CD14-positive monocyte (primary cell): ENCODE results near the gene SCGB3A1. TPM values are rescaled to one million over a fixed set of nuclear protein-coding genes. Genes with fewer than 3 reads are reported as not detected.
A peak's percentile ranks its signal among the peaks of the same experiment; 100 is the strongest.

ENCODE experiments used
- DNase-seq, 3 donors: peaks; one replicate each; pipeline ENCODE4 v3.0.0-alpha.2; 2011 to 2022
- H2AFZ ChIP-seq: 2 replicates; pipeline ENCODE4 v1.6.0; 2012; ENCODE audit warnings: mild to moderate bottlenecking, low read depth, low read length, inconsistent platforms; ENCODE audit not compliant: insufficient read depth, poor library complexity, severe bottlenecking
- H3K27ac ChIP-seq, 2 donors: 1 replicate in 1 of 2; 2 replicates in 1 of 2; pipeline ENCODE4 v1.5.1; 2012 to 2013; ENCODE audit warnings: low read length in 2 of 2, control low read depth in 1 of 2, inconsistent platforms in 1 of 2, low read depth in 1 of 2, mild to moderate bottlenecking in 1 of 2
- H3K27me3 ChIP-seq, 2 donors: one replicate each; pipeline versions ENCODE4 v1.6.0 to v1.6.1; 2011 to 2013; ENCODE audit warnings: low read length in 2 of 2; ENCODE audit not compliant: control insufficient read depth in 2 of 2, insufficient read depth in 2 of 2
- H3K36me3 ChIP-seq, 2 donors: replicated peaks in 1 of 2; 1 replicate in 1 of 2; 2 replicates in 1 of 2; pipeline versions ENCODE4 v1.5.1 to v1.6.1; 2012 to 2013; ENCODE audit warnings: low read length in 2 of 2, control low read depth in 1 of 2, inconsistent platforms in 1 of 2, mild to moderate bottlenecking in 1 of 2; ENCODE audit not compliant: insufficient read depth in 2 of 2, control insufficient read depth in 1 of 2
- H3K4me1 ChIP-seq, 2 donors: 1 replicate in 1 of 2; 2 replicates in 1 of 2; pipeline versions ENCODE4 v1.5.1 to v1.6.1; 2012 to 2013; ENCODE audit warnings: low read length in 2 of 2, control low read depth in 1 of 2, inconsistent platforms in 1 of 2, mild to moderate bottlenecking in 1 of 2, moderate library complexity in 1 of 2; ENCODE audit not compliant: insufficient read depth in 2 of 2, control insufficient read depth in 1 of 2
- H3K4me2 ChIP-seq: replicated peaks from 2 replicates; pipeline ENCODE3; 2012; ENCODE audit warnings: low read length, moderate library complexity, mild to moderate bottlenecking; ENCODE audit not compliant: poor library complexity, severe bottlenecking; ENCODE audit errors: extremely low read depth
- H3K4me3 ChIP-seq, 3 experiments: fragments of 200-600 bp in 1 of 3; sonication (generic) in 1 of 3; replicated peaks in 1 of 3; 1 replicate in 2 of 3; 2 replicates in 1 of 3; pipeline ENCODE4 v1.5.1; 2011 to 2013; ENCODE audit warnings: low read length in 3 of 3, mild to moderate bottlenecking in 3 of 3, control low read depth in 2 of 3, low read depth in 2 of 3, inconsistent platforms in 1 of 3, moderate library complexity in 1 of 3
- H3K79me2 ChIP-seq: 2 replicates; pipeline ENCODE4 v1.6.0; 2012; ENCODE audit warnings: mild to moderate bottlenecking, control low read depth, inconsistent platforms, low read length, moderate library complexity; ENCODE audit not compliant: insufficient read depth
- H3K9ac ChIP-seq: 2 replicates; pipeline ENCODE4 v1.6.0; 2017; ENCODE audit warnings: low read length, mild to moderate bottlenecking; ENCODE audit not compliant: insufficient read depth, poor library complexity, severe bottlenecking
- H3K9me3 ChIP-seq, 2 donors: replicated peaks in 1 of 2; 1 replicate in 1 of 2; 2 replicates in 1 of 2; pipeline versions ENCODE4 v1.5.1 to v1.6.1; 2012 to 2013; ENCODE audit warnings: low read length in 2 of 2, control low read depth in 1 of 2; ENCODE audit not compliant: control insufficient read depth in 1 of 2, insufficient read depth in 1 of 2
- H4K20me1 ChIP-seq: 2 replicates; pipeline ENCODE4 v1.6.0; 2012; ENCODE audit warnings: mild to moderate bottlenecking, low read length, control low read depth, moderate library complexity; ENCODE audit not compliant: insufficient read depth
- H3K27ac Mint-ChIP-seq, 7 donors: one replicate each; pipeline ENCODE4 v1.8.0; 2020; ENCODE audit warnings: mild to moderate bottlenecking in 7 of 7, mixed read lengths in 7 of 7, moderate library complexity in 6 of 7, inconsistent platforms in 2 of 7
- H3K27me3 Mint-ChIP-seq, 3 donors: one replicate each; pipeline ENCODE4 v1.8.0; 2021 to 2022; ENCODE audit warnings: low read depth in 3 of 3, mild to moderate bottlenecking in 3 of 3, mixed read lengths in 3 of 3, moderate library complexity in 3 of 3, inconsistent platforms in 1 of 3
- H3K36me3 Mint-ChIP-seq, 2 donors: one replicate each; pipeline ENCODE4 v1.8.0; 2020; ENCODE audit warnings: mixed read lengths in 2 of 2, inconsistent platforms in 1 of 2, mild to moderate bottlenecking in 1 of 2
- H3K4me1 Mint-ChIP-seq: one replicate; pipeline ENCODE4 v1.8.0; 2020; ENCODE audit warnings: mild to moderate bottlenecking, mixed read lengths
- H3K4me3 Mint-ChIP-seq, 2 donors: one replicate each; pipeline ENCODE4 v1.8.0; 2020; ENCODE audit warnings: mild to moderate bottlenecking in 2 of 2, mixed read lengths in 2 of 2, moderate library complexity in 1 of 2
- H3K9me3 Mint-ChIP-seq, 7 donors: one replicate each; pipeline ENCODE4 v1.8.0; 2020 to 2022; ENCODE audit warnings: mixed read lengths in 7 of 7, mild to moderate bottlenecking in 6 of 7, moderate library complexity in 6 of 7, inconsistent platforms in 2 of 7
- WGBS: methylation state at CpG from one replicate; pipeline ENCODE4 v1.1.5; 2013; ENCODE audit warnings: missing lambda C conversion rate; ENCODE audit not compliant: insufficient coverage; 5-methylcytosine and 5-hydroxymethylcytosine counted together
- intact Hi-C, 2 donors: fragments of 100-400 bp; cut with micrococcal nuclease; formaldehyde crosslinking; loops; one replicate each; pipeline versions ENCODE4 v1.15.0 to v1.15.1; 2023
- polyA plus RNA-seq, 3 donors: library from polyadenylated mRNA; depleted of rRNA in 1 of 3; unstranded in 2 of 3; stranded (reverse) in 1 of 3; fragments of 300-500 nt in 2 of 3; fragments of >200 nt in 1 of 3; fragmentation: Illumina TruSeq in 2 of 3; gene quantifications; 1 replicate in 2 of 3; 2 replicates in 1 of 3; pipeline ENCODE4 v1.2.3, GENCODE V29; 2012 to 2021
- TF ChIP-seq, protein P1 (sequence below): fragments of 200-600 bp; IDR thresholded peaks from one replicate; pipeline ENCODE4 v1.8.0; 2022; ENCODE audit warnings: antibody characterized with exemption, mild to moderate bottlenecking

SCGB3A1 gene
- polyA plus RNA-seq, 3 donors, result 0.49 to 0.83 (median 0.59) TPM

DNA sequence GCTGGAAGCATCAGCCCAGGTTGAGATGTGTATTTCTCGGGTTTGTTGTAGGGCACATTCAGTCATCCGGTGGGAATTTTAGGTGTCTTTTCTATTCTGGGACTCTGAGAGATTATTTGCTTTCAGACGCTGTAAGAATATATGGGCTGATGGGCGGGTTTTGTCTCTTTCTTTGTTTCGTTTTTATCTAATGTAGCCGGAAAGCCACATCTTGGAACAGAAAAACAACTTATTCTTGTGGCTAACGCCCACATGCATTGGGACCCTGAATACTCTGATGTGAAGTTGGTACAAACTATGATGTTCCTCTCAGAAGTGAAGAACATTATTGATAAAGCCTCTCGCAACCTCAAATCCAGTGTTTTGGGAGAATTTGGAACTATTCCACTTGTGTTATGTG, 22.4 kb downstream of the SCGB3A1 start:
- DNase-seq, result no peak
- Mint-ChIP-seq H3K4me1 (no peaks in the 10 kb centered on the region), H3K4me3 (no peak overlapping the region), H3K36me3 (peaks cover 82 to 86% of the 10 kb centered on the region in 2 donors), H3K27me3 (no peaks in the 10 kb centered on the region), H3K27ac (no peak overlapping the region), H3K9me3 (no peaks in the 10 kb centered on the region)
- H4K20me1 ChIP-seq, result no peaks in the 10 kb centered on the region
- H3K9ac ChIP-seq, result no peak overlapping the region
- H3K4me1 ChIP-seq, result no peaks in the 10 kb centered on the region
- TF ChIP-seq, protein P1, sequence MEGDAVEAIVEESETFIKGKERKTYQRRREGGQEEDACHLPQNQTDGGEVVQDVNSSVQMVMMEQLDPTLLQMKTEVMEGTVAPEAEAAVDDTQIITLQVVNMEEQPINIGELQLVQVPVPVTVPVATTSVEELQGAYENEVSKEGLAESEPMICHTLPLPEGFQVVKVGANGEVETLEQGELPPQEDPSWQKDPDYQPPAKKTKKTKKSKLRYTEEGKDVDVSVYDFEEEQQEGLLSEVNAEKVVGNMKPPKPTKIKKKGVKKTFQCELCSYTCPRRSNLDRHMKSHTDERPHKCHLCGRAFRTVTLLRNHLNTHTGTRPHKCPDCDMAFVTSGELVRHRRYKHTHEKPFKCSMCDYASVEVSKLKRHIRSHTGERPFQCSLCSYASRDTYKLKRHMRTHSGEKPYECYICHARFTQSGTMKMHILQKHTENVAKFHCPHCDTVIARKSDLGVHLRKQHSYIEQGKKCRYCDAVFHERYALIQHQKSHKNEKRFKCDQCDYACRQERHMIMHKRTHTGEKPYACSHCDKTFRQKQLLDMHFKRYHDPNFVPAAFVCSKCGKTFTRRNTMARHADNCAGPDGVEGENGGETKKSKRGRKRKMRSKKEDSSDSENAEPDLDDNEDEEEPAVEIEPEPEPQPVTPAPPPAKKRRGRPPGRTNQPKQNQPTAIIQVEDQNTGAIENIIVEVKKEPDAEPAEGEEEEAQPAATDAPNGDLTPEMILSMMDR, result no peak
- intact Hi-C loops, result no loop called here
- peaks cover 85 to 95% of the 10 kb centered on the region in 2 donors for H3K36me3 ChIP-seq
- H3K27me3 ChIP-seq, result no peaks in the 10 kb centered on the region
- H3K9me3 ChIP-seq, result no peaks in the 10 kb centered on the region
- no peak overlapping the region for H2AFZ ChIP-seq
- no peak overlapping the region for H3K4me2 ChIP-seq
- H3K79me2 ChIP-seq, result no peaks in the 10 kb centered on the region
- H3K27ac ChIP-seq, result no peak overlapping the region
- WGBS, result 93% methylated on average over 4 of the region's 8 CpGs
- no peak overlapping the region for H3K4me3 ChIP-seq

DNA sequence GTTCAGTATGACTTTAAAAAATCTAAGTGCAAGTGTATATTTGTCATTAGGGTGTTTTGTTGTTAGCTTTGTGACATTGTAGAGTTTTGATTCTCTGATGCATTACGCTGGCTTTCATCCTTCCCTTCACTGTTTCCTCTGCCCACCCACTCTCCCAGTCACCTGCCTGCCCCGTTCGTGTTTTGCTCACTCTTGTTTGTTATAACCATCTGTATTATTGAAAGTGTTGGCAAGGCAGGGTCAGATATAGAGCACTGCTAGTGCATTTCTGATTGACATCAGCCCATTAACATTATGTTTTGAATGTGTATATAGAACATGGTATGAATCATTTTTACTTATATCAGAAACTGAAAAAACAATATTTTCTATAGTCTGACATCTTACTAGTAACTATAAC, 27.3 kb downstream of the SCGB3A1 start:
- Histone ChIP-seq H3K9me3 (no peaks in the 10 kb centered on the region), H3K9ac (no peak overlapping the region), H3K27ac (no peak overlapping the region), H3K79me2 (peaks cover 3% of the 10 kb centered on the region), H3K4me1 (no peaks in the 10 kb centered on the region), H2AFZ (no peak overlapping the region), H3K36me3 (peaks cover 58 to 93% of the 10 kb centered on the region in 2 donors), H4K20me1 (peaks cover 13% of the 10 kb centered on the region), H3K4me2 (no peak overlapping the region), H3K27me3 (no peaks in the 10 kb centered on the region), H3K4me3 (no peak overlapping the region)
- no CpG with 5 or more reads among the region's 3 CpGs for WGBS
- H3K9me3 Mint-ChIP-seq, result no peaks in the 10 kb centered on the region
- intact Hi-C loops, result no loop called here
- no peaks in the 10 kb centered on the region for H3K27me3 Mint-ChIP-seq
- TF ChIP-seq, protein P1, result no peak
- H3K36me3 Mint-ChIP-seq, result peaks cover 75 to 87% of the 10 kb centered on the region in 2 donors
- H3K4me1 Mint-ChIP-seq, result no peaks in the 10 kb centered on the region
- no peak overlapping the region for H3K4me3 Mint-ChIP-seq
- peak overlapping the region in 2 of 7 donors; percentile 19 to 28 for H3K27ac Mint-ChIP-seq
- no peak for DNase-seq
